ENCODE results near the gene EPHA3.

- TF ChIP-seq CTCF (IDR thresholded peaks at IDR 0.05), result no peak
- no peak for TF ChIP-seq EZH2 (IDR thresholded peaks at IDR 0.05; ENCODE audit: borderline replicate concordance, insufficient read depth, low read depth, low read length, poor library complexity, severe bottlenecking)
Measured at GRCh38 chr3:89503891-89504391, 396.5 kb downstream of the EPHA3 start.

Data from B cell (primary cell).